ENCODE results near the gene GK2. TPM values are rescaled to one million over a fixed set of nuclear protein-coding genes. Genes with fewer than 3 reads are reported as not detected.

GK2 gene
- total and polyA plus RNA-seq, 2 of the 4 experiments (the other 2 are of a cell fraction) = not detected

- Histone ChIP-seq H2AK5ac (ENCODE audit: low read depth, low read length) (no peak overlapping the region), H3K27ac (ENCODE audit: insufficient read depth, low read length) (no peak overlapping the region), H3K23ac (ENCODE audit: low read depth, low read length) (no peak overlapping the region), H3K14ac (replicated peaks; ENCODE audit: low read depth, low read length) (no peak overlapping the region), H4K91ac (ENCODE audit: insufficient read depth, low read depth, low read length) (no peak overlapping the region), H2AFZ (replicated peaks; ENCODE audit: low read length, poor library complexity) (no peak overlapping the region), H2BK15ac (ENCODE audit: low read depth, low read length) (no peak overlapping the region), H3K36me3 (ENCODE audit: control insufficient read depth, insufficient read depth, low read length) (no peaks in the 10 kb centered on the region), H2BK120ac (ENCODE audit: low read depth, low read length) (no peak overlapping the region), H3K4me2 (ENCODE audit: low read depth, low read length) (no peak overlapping the region), H4K8ac (ENCODE audit: low read depth in 2 of 2, low read length in 2 of 2) (no peak overlapping the region), H2BK20ac (ENCODE audit: low read depth, low read length) (no peak overlapping the region), H2AK9ac (replicated peaks; ENCODE audit: low read depth, low read length, poor library complexity) (no peak overlapping the region), H3K4ac (ENCODE audit: low read depth, low read length) (no peak overlapping the region), H3K9me1 (ENCODE audit: insufficient read depth, low read length) (no peaks in the 10 kb centered on the region), H3K79me1 (ENCODE audit: low read depth in 1 of 2, low read length in 2 of 2) (no peaks in the 10 kb centered on the region), H3K4me3 (ENCODE audit: insufficient read depth, low read depth, low read length) (no peak overlapping the region), H3K4me1 (ENCODE audit: control insufficient read depth, insufficient read depth, low read length) (no peaks in the 10 kb centered on the region), H3K27me3 (ENCODE audit: control insufficient read depth, insufficient read depth, low read length) (no peaks in the 10 kb centered on the region), H3K56ac (ENCODE audit: extremely low read depth, insufficient read depth, low read length) (no peak overlapping the region), H2BK5ac (ENCODE audit: low read depth, low read length, poor library complexity, severe bottlenecking) (no peak overlapping the region), H3K18ac (ENCODE audit: low read depth, low read length) (no peak overlapping the region), H4K5ac (ENCODE audit: low read depth, low read length) (no peak overlapping the region), H3K9me3 (ENCODE audit: control insufficient read depth, insufficient read depth, low read length) (no peaks in the 10 kb centered on the region), H3K9ac (ENCODE audit: low read depth, low read length) (no peak overlapping the region), H4K20me1 (ENCODE audit: insufficient read depth, low read length) (no peaks in the 10 kb centered on the region)
- ChIA-PET POLR2A (ENCODE audit: unreplicated experiment) (no interaction called here), CTCF (no interaction called here)
- DNase-seq = no peak
- no TSS peak for BruUV-seq (replicated peaks)
- ATAC-seq (ENCODE audit: low read depth) = no peak
- TF ChIP-seq NFE2L2 (IDR thresholded peaks at IDR 0.05; ENCODE audit: low read depth, low read length) = no peak
- no peak for TF ChIP-seq RCOR1 (IDR thresholded peaks at IDR 0.05; ENCODE audit: insufficient replicate concordance, low read length)
- TF ChIP-seq, protein P1, sequence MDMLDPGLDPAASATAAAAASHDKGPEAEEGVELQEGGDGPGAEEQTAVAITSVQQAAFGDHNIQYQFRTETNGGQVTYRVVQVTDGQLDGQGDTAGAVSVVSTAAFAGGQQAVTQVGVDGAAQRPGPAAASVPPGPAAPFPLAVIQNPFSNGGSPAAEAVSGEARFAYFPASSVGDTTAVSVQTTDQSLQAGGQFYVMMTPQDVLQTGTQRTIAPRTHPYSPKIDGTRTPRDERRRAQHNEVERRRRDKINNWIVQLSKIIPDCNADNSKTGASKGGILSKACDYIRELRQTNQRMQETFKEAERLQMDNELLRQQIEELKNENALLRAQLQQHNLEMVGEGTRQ (IDR thresholded peaks at IDR 0.05; ENCODE audit: low read depth, low read length) = no peak
- TF ChIP-seq RAD21 (IDR thresholded peaks at IDR 0.05; ENCODE audit: low read length) = no peak
- TF ChIP-seq MXI1 (IDR thresholded peaks at IDR 0.05; ENCODE audit: borderline replicate concordance, low read depth, low read length) = no peak
- TF ChIP-seq CHD1 (IDR thresholded peaks at IDR 0.05; ENCODE audit: low read depth, low read length) = no peak
- TF ChIP-seq, protein P2, sequence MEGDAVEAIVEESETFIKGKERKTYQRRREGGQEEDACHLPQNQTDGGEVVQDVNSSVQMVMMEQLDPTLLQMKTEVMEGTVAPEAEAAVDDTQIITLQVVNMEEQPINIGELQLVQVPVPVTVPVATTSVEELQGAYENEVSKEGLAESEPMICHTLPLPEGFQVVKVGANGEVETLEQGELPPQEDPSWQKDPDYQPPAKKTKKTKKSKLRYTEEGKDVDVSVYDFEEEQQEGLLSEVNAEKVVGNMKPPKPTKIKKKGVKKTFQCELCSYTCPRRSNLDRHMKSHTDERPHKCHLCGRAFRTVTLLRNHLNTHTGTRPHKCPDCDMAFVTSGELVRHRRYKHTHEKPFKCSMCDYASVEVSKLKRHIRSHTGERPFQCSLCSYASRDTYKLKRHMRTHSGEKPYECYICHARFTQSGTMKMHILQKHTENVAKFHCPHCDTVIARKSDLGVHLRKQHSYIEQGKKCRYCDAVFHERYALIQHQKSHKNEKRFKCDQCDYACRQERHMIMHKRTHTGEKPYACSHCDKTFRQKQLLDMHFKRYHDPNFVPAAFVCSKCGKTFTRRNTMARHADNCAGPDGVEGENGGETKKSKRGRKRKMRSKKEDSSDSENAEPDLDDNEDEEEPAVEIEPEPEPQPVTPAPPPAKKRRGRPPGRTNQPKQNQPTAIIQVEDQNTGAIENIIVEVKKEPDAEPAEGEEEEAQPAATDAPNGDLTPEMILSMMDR (conservative IDR thresholded peaks at IDR 0.05; ENCODE audit: low read depth, low read length) = no peak
- TF ChIP-seq BHLHE40 (IDR thresholded peaks at IDR 0.05; ENCODE audit: low read depth, low read length) = no peak
- no peak for TF ChIP-seq MAZ (IDR thresholded peaks at IDR 0.05; ENCODE audit: borderline replicate concordance, low read depth, low read length)
- TF ChIP-seq, protein P3, sequence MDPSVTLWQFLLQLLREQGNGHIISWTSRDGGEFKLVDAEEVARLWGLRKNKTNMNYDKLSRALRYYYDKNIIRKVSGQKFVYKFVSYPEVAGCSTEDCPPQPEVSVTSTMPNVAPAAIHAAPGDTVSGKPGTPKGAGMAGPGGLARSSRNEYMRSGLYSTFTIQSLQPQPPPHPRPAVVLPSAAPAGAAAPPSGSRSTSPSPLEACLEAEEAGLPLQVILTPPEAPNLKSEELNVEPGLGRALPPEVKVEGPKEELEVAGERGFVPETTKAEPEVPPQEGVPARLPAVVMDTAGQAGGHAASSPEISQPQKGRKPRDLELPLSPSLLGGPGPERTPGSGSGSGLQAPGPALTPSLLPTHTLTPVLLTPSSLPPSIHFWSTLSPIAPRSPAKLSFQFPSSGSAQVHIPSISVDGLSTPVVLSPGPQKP (IDR thresholded peaks at IDR 0.05; ENCODE audit: borderline replicate concordance, low read depth, low read length) = no peak
- TF ChIP-seq MAFK (IDR thresholded peaks at IDR 0.05; ENCODE audit: low read depth, low read length) = no peak
- no peak for TF ChIP-seq POLR2A (IDR thresholded peaks at IDR 0.05; ENCODE audit: low read depth, low read length)
- in situ Hi-C loops (cut with MboI; ENCODE audit: low sequenced_read_pairs) = no loop called here
- WGBS, 2 experiments (ENCODE audit: extremely low coverage in 2 of 2, insufficient read length in 1 of 2) = no CpG with 5 or more reads among the region's 1 CpG
- dilution Hi-C loops (cut with HindIII; ENCODE audit: low sequenced_read_pairs, unreplicated experiment) = no loop called here
- intact Hi-C loops (cut with micrococcal nuclease) = no loop called here
Observed at GRCh38 chr4:79425586-79425985, 17.6 kb upstream of the GK2 start.
